Measurements from ENCODE around the gene ZNF785.
"Not testable (repeated sequence)": the region's sequence is repeated elsewhere in the genome, so short reads cannot be mapped to it uniquely, and the experiment has no call there.

The ZNF785 gene

GRCh38 chr16:30543067-30543466, 42.4 kb downstream of the ZNF785 start:
- Histone ChIP-seq H3K9ac (ENCODE audit: insufficient read length) (no peak overlapping the region), H3K4me3 (no peak overlapping the region), H3K27ac (no peak overlapping the region), H3K9me3 (ENCODE audit: low read depth, low read length) (no peaks in the 10 kb centered on the region), H3K36me3 (ENCODE audit: insufficient read depth, low read length) (no peaks in the 10 kb centered on the region)
- no peak for TF ChIP-seq POLR2AphosphoS5 (IDR thresholded peaks at IDR 0.05; ENCODE audit: borderline replicate concordance, low read depth, low read length)
- no peak for TF ChIP-seq EZH2 (IDR thresholded peaks at IDR 0.05)
- no peak for TF ChIP-seq FOXP2 (optimal IDR thresholded peaks at IDR 0.05; ENCODE audit: control extremely low read depth, extremely low read length, insufficient read depth)
- DNase-seq (ENCODE audit: low read depth, low spot score): no peak

- H3K27ac ChIP-seq: no peak overlapping the region
- no peak for DNase-seq (ENCODE audit: low read depth, low spot score)
- H3K9me3 ChIP-seq (ENCODE audit: low read depth, low read length): no peaks in the 10 kb centered on the region
- no peak overlapping the region for H3K9ac ChIP-seq (ENCODE audit: insufficient read length)
- no peak overlapping the region for H3K4me3 ChIP-seq
- TF ChIP-seq POLR2AphosphoS5 (IDR thresholded peaks at IDR 0.05; ENCODE audit: borderline replicate concordance, low read depth, low read length) (no peak), FOXP2 (optimal IDR thresholded peaks at IDR 0.05; ENCODE audit: control extremely low read depth, extremely low read length, insufficient read depth) (no peak), EZH2 (IDR thresholded peaks at IDR 0.05) (no peak)
- no peaks in the 10 kb centered on the region for H3K36me3 ChIP-seq (ENCODE audit: insufficient read depth, low read length)
Measured at GRCh38 chr16:30541502-30542329, 43.8 kb downstream of the ZNF785 start.

GRCh38 chr16:30540916-30541464, 44.5 kb downstream of the ZNF785 start:
- H3K36me3 ChIP-seq (ENCODE audit: insufficient read depth, low read length); H3K9me3 ChIP-seq (ENCODE audit: low read depth, low read length); H3K4me3 ChIP-seq; H3K27ac ChIP-seq; H3K9ac ChIP-seq (ENCODE audit: insufficient read length); DNase-seq (ENCODE audit: low read depth, low spot score): not testable (repeated sequence)

- not testable (repeated sequence) for H3K36me3 ChIP-seq (ENCODE audit: insufficient read depth, low read length); H3K9ac ChIP-seq (ENCODE audit: insufficient read length); H3K4me3 ChIP-seq; H3K27ac ChIP-seq; H3K9me3 ChIP-seq (ENCODE audit: low read depth, low read length); DNase-seq (ENCODE audit: low read depth, low spot score)
Measured at GRCh38 chr16:30539986-30540526, 45.4 kb downstream of the ZNF785 start.

- no peak overlapping the region for H3K4me3 ChIP-seq
- no peak overlapping the region for H3K27ac ChIP-seq
- TF ChIP-seq FOXP2 (optimal IDR thresholded peaks at IDR 0.05; ENCODE audit: control extremely low read depth, extremely low read length, insufficient read depth) (no peak), EZH2 (IDR thresholded peaks at IDR 0.05) (no peak), POLR2AphosphoS5 (IDR thresholded peaks at IDR 0.05; ENCODE audit: borderline replicate concordance, low read depth, low read length) (no peak)
- no peak overlapping the region for H3K9ac ChIP-seq (ENCODE audit: insufficient read length)
- no peaks in the 10 kb centered on the region for H3K9me3 ChIP-seq (ENCODE audit: low read depth, low read length)
- no peak for DNase-seq (ENCODE audit: low read depth, low spot score)
- H3K36me3 ChIP-seq (ENCODE audit: insufficient read depth, low read length): no peaks in the 10 kb centered on the region
Measured at GRCh38 chr16:30539000-30539964, 46.2 kb downstream of the ZNF785 start.

- Histone ChIP-seq H3K9ac (ENCODE audit: insufficient read length) (peak overlapping the region; percentile 99), H3K4me3 (peak overlapping the region; percentile 100), H3K27ac (peak overlapping the region; percentile 94; the same call in 1 of the 2 replicates)
- not testable (repeated sequence) for DNase-seq (ENCODE audit: low read depth, low spot score); H3K9me3 ChIP-seq (ENCODE audit: low read depth, low read length); H3K36me3 ChIP-seq (ENCODE audit: insufficient read depth, low read length)
Measured at GRCh38 chr16:30536391-30537024, 49.0 kb downstream of the ZNF785 start.

GRCh38 chr16:30535777-30536190, 49.7 kb downstream of the ZNF785 start:
- Histone ChIP-seq H3K4me3 (peak overlapping the region; percentile 100), H3K36me3 (ENCODE audit: insufficient read depth, low read length) (peaks cover 6% of the 10 kb centered on the region; the same call in 1 of the 2 replicates), H3K27ac (peak overlapping the region; percentile 94), H3K9me3 (ENCODE audit: low read depth, low read length) (no peaks in the 10 kb centered on the region), H3K9ac (ENCODE audit: insufficient read length) (peak overlapping the region; percentile 99)
- TF ChIP-seq POLR2AphosphoS5 (IDR thresholded peaks at IDR 0.05; ENCODE audit: borderline replicate concordance, low read depth, low read length): no peak
- TF ChIP-seq FOXP2 (optimal IDR thresholded peaks at IDR 0.05; ENCODE audit: control extremely low read depth, extremely low read length, insufficient read depth): no peak
- TF ChIP-seq EZH2 (IDR thresholded peaks at IDR 0.05): no peak
- DNase-seq (ENCODE audit: low read depth, low spot score): no peak

Data from SK-N-MC (cell line).